Cardiac fibroblast (primary cell): ENCODE data around the gene NOP16.

Experiments
- DNase-seq, 2 donors: peaks; one replicate each; pipeline versions ENCODE4 v3.0.0 to v3.0.0-alpha.2; 2010; ENCODE audit warnings: low read depth in 2 of 2
- H3K4me3 ChIP-seq, 2 donors: replicated peaks in 1 of 2; 1 replicate in 1 of 2; 2 replicates in 1 of 2; pipeline ENCODE4 v1.5.1; 2011; ENCODE audit warnings: low read depth in 2 of 2, low read length in 2 of 2, mild to moderate bottlenecking in 2 of 2, moderate library complexity in 1 of 2
- TF ChIP-seq, protein P1 (sequence below): IDR thresholded peaks from one replicate; pipeline ENCODE4 v1.5.1; 2011; ENCODE audit warnings: low read depth, mild to moderate bottlenecking, low read length, inconsistent platforms

Gene NOP16

DNA sequence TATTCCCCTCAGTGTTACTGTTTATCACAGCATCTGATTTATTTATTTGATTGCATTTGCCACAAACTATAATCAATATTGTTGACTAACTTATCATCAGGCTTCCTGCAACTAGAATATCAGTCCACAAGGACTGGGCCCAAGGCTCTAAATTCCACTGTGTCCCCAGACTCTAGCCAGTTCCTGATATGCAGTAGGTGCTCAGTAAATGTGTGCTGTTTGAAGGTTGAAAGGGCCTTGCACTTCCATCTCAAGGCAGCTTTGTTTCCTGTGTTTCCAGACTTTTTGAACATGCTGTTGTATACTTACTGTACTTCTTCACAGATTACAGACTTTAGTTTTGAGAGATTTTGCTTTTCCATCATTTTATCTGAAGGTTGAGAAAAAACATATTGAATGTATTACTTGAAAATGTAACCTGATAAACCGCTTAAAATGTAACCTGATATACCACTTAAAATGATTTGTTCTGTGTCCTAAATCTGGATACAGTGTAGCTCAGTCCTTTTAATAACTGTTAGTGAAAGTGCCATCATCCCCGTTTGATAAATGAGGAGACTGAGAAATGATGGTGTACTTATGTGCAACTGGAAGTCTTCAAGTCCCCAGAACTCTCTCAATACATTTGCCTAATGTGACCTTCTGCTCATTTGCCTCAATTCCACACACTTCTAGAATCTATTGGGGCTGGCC is 45.5 kb downstream of the NOP16 start:
- no peak overlapping the region for H3K4me3 ChIP-seq
- DNase-seq: no peak
- TF ChIP-seq, protein P1, sequence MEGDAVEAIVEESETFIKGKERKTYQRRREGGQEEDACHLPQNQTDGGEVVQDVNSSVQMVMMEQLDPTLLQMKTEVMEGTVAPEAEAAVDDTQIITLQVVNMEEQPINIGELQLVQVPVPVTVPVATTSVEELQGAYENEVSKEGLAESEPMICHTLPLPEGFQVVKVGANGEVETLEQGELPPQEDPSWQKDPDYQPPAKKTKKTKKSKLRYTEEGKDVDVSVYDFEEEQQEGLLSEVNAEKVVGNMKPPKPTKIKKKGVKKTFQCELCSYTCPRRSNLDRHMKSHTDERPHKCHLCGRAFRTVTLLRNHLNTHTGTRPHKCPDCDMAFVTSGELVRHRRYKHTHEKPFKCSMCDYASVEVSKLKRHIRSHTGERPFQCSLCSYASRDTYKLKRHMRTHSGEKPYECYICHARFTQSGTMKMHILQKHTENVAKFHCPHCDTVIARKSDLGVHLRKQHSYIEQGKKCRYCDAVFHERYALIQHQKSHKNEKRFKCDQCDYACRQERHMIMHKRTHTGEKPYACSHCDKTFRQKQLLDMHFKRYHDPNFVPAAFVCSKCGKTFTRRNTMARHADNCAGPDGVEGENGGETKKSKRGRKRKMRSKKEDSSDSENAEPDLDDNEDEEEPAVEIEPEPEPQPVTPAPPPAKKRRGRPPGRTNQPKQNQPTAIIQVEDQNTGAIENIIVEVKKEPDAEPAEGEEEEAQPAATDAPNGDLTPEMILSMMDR: no peak

DNA sequence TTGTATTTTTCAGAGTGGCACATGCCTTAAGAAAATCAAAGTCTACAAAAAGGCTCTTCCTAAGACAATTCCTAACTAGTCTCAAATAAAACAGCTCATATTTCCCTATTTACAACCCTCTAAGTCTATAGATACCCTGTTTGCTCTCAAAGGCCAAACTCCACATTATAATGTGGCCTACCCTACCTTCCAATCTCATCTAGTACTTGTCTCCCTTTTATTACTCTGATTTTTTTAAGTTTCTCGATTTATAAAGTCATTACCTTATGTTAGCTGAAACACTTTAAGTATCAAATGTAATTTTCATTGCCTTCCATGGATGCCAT is 46.3 kb downstream of the NOP16 start:
- DNase-seq: no peak
- no peak overlapping the region for H3K4me3 ChIP-seq
- TF ChIP-seq, protein P1: no peak

DNA sequence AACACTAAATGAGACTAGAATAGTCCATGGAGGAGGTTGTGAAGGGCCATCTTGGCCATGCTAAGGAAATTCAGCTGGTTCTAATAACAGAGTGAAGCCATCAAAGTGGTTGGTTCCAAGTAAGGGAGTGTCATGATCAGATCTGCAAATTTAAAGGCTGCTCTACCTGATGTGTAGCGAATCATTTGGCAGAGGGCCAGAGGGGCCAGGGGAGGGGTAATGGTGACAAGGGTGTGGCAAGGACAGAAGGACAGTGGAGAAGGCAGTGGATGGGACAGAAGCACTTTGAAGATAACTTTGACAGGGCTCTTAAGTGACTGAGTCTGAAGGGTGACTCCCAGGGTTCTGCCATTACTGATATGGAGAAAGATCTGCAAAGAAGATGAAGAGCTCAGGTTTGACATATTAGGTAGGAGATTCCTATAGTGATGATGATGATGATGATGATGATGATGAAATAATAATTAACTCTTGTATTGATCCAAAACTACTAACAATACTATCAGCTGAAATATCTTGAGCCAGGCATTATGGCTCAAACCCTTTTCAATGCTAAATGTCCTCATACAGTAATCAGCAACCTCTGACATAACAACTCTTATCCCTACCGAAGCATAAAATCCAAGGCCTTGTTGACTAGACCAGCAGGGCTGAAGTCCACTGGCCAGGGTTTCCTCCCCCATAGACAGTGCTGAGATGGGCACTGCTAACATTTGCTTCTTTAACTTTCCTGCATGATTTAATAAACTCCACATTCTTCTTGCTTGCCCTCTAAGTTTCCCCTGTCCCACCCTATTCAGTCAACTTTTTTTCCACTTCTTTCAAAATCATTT is 46.9 kb downstream of the NOP16 start:
- DNase-seq: no peak
- TF ChIP-seq, protein P1: no peak
- H3K4me3 ChIP-seq: no peak overlapping the region

DNA sequence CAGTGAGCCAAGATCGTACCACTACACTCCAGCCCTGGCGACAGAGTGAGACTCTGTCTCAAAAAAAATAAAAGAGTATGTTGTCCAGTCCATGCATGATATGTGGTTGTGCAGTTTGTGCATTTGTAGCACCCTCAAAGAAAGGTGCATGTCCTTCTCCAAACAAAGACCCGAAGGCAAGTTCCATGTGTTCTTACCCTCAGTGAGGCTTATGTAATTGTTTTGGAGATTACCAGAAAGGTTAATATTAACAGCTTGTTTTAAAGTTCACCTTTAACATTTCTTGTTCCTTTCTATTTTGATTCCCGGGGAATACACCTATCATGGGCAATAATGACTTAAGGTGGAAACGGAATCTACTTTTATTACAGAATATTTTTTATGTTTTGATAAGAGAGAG is 49.1 kb downstream of the NOP16 start:
- TF ChIP-seq, protein P1: no peak
- no peak for DNase-seq
- no peak overlapping the region for H3K4me3 ChIP-seq

DNA sequence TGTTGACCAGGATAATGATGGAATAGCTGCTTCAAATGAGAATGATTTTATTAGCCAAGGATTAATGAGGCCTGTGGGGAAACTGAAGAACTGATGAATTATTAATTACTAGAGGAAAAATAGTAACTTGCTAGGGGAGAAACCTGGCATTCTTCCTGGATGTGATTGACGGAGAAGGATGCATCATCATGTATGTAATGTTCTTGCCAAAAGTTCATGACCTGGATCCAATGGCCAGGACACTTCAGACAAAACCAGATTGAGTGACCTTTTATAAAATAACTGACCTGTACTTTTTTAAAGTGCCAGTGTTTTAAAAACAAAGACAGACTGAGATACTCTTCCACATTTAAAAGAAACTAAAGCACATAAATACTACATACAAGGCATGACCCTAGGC is 50.5 kb downstream of the NOP16 start:
- peak; percentile 12 to 13 for DNase-seq
- H3K4me3 ChIP-seq: no peak overlapping the region

DNA sequence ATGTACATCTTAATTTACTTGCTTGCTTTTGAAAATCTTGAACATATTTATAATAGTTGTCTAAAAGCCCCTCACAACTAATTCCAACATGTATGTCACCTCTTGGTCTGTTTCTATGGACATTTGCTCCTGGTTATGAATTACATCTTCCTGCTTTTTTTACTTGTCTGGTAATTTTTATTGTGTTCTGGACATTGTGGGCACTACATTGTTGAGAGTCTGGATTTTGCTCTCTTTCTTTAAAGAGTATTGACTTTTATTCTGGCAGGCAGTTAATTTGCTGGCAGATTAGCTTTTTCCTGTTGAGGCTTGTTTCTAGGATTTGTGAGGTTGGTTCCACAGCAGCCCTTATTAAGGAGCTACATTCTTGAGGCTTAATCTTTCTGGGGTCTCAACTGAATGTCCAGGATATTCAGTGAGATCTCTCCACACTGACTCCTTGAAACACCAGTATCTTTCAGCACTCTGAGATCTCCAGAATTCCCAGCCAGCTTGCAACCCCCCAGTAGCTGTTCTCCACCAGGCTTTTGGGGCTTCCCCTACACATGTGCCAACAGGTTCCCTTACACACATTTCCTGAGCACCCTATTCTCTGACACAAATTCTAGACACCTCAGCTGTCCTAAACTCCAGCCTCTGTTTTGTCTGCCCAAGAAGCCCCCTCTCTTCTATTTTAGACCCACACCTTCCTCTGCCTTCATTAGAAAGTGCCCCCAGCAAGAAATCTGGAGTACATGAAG is 54.2 kb downstream of the NOP16 start:
- no peak overlapping the region for H3K4me3 ChIP-seq
- DNase-seq: no peak
- TF ChIP-seq, protein P1: no peak

More for the DNA sequence above, 50.5 kb downstream of the NOP16 start:
- TF ChIP-seq, protein P1: no peak
